Loucy (cell line): Measurements from ENCODE around the gene KRT2.

Experiments
- CTCF ChIP-seq: fragments of 200-600 bp; sonication (generic); conservative IDR thresholded peaks from 2 replicates; pipeline ENCODE4 v1.5.1; 2014; ENCODE audit warnings: mild to moderate bottlenecking, antibody characterized with exemption, low read length
- EZH2phosphoT487 ChIP-seq: fragments of 200-600 bp; IDR thresholded peaks from 2 replicates; pipeline ENCODE4 v1.6.1; 2018; ENCODE audit warnings: antibody characterized with exemption, mild to moderate bottlenecking, moderate library complexity, borderline replicate concordance

GRCh38 chr12:52622349-52622748, 29.7 kb downstream of the KRT2 start:
- TF ChIP-seq CTCF = no peak
- no peak for TF ChIP-seq EZH2phosphoT487
